A673 (cell line): Measurements from ENCODE around the gene M1AP. TPM values are rescaled to one million over a fixed set of nuclear protein-coding genes. Genes with fewer than 3 reads are reported as not detected.

Source experiments
- BruUV-seq: library from RNA; stranded (reverse); fragments of 400-500 nt; replicated peaks from 2 replicates; lab custom pipeline; 2021; lab: Mats Ljungman, UMichigan
- CTCF ChIA-PET: fragments of 300-600 bp; sonication (Branson Sonifier 250); formaldehyde crosslinking; loops from one replicate; lab custom pipeline; 2022; ENCODE audit warnings: antibody characterized with exemption; lab: Charles Lee
- POLR2A ChIA-PET: fragments of 300-600 bp; sonication (Branson Sonifier 250); formaldehyde crosslinking; loops from one replicate; lab custom pipeline; 2022; ENCODE audit warnings: antibody characterized with exemption; ENCODE audit not compliant: low non-redundant PET; lab: Charles Lee
- DNase-seq: peaks from one replicate; pipeline ENCODE4 v3.0.0-alpha.2; 2015; ENCODE audit warnings: low spot score
- H3K27ac ChIP-seq: fragments of 200-600 bp; sonication (generic); 2 replicates; pipeline ENCODE4 v1.5.1; 2016; ENCODE audit warnings: mixed run types, low read depth, mild to moderate bottlenecking, mixed read lengths, antibody characterized with exemption, low read length; ENCODE audit not compliant: poor library complexity, severe bottlenecking
- H3K27me3 ChIP-seq: fragments of 200-600 bp; sonication (generic); replicated peaks from 2 replicates; pipeline ENCODE4 v1.6.1; 2017; ENCODE audit warnings: mixed run types, low read depth, mild to moderate bottlenecking, mixed read lengths, antibody characterized with exemption, low read length; ENCODE audit not compliant: insufficient read depth, poor library complexity
- H3K36me3 ChIP-seq: fragments of 200-600 bp; sonication (generic); 2 replicates; pipeline ENCODE4 v1.6.1; 2016; ENCODE audit warnings: mixed run types, mild to moderate bottlenecking, mixed read lengths, antibody characterized with exemption, low read length; ENCODE audit not compliant: insufficient read depth, poor library complexity, severe bottlenecking
- H3K4me1 ChIP-seq: fragments of 200-600 bp; sonication (generic); 2 replicates; pipeline ENCODE4 v1.6.1; 2017; ENCODE audit warnings: mixed run types, mild to moderate bottlenecking, mixed read lengths, antibody characterized with exemption, low read length; ENCODE audit not compliant: insufficient read depth, poor library complexity, severe bottlenecking
- H3K4me3 ChIP-seq: fragments of 200-600 bp; sonication (generic); 2 replicates; pipeline ENCODE4 v1.5.1; 2016; ENCODE audit warnings: low read depth, mixed run types, mild to moderate bottlenecking, mixed read lengths, low read length; ENCODE audit not compliant: poor library complexity, severe bottlenecking
- H3K9me3 ChIP-seq: fragments of 200-600 bp; sonication (generic); 2 replicates; pipeline ENCODE4 v1.6.1; 2016; ENCODE audit warnings: mixed run types, low read depth, mild to moderate bottlenecking, mixed read lengths, antibody characterized with exemption, low read length; ENCODE audit not compliant: poor library complexity, severe bottlenecking
- CTCF ChIP-seq: fragments of 300-800, 200-600 bp; sonication (generic); conservative IDR thresholded peaks from 2 replicates; pipeline ENCODE4 v1.5.1; 2017; ENCODE audit warnings: low read depth, mild to moderate bottlenecking, antibody characterized with exemption, low read length, moderate library complexity, mixed read lengths
- EZH2 ChIP-seq: fragments of 200-600 bp; sonication (generic); IDR thresholded peaks from 2 replicates; pipeline ENCODE4 v1.6.1; 2017; ENCODE audit warnings: borderline replicate concordance, low read depth, mild to moderate bottlenecking, mixed read lengths, antibody characterized with exemption, low read length; ENCODE audit not compliant: poor library complexity, severe bottlenecking
- intact Hi-C: fragments of 100-400 bp; cut with micrococcal nuclease; formaldehyde crosslinking; loops from one replicate; pipeline ENCODE4 v1.10.0; 2022; ENCODE audit not compliant: unreplicated experiment
- total RNA-seq: library from RNA; stranded (reverse); gene quantifications from 2 replicates; pipeline ENCODE4 v1.2.3, GENCODE V29; 2021

Gene M1AP
- total RNA-seq, 1 experiment from 2014 or later = not detected

GRCh38 chr2:74555610-74556103 is 92.5 kb downstream of the M1AP start:
- Histone ChIP-seq H3K27ac (no peak overlapping the region), H3K4me3 (peak overlapping the region; percentile 76), H3K9me3 (no peaks in the 10 kb centered on the region), H3K36me3 (peaks cover 7% of the 10 kb centered on the region), H3K4me1 (no peaks in the 10 kb centered on the region), H3K27me3 (no peaks in the 10 kb centered on the region)
- DNase-seq = no peak
- ChIA-PET POLR2A (no interaction called here), CTCF (no interaction called here)
- TF ChIP-seq EZH2 (no peak), CTCF (no peak)
- intact Hi-C loops = no loop called here
- BruUV-seq = no TSS peak

GRCh38 chr2:74554820-74555531 is 93.2 kb downstream of the M1AP start:
- peak; percentile 36 for DNase-seq
- no peaks in the 10 kb centered on the region for H3K27me3 ChIP-seq
- H3K9me3 ChIP-seq = no peaks in the 10 kb centered on the region
- ChIA-PET CTCF (no interaction called here), POLR2A (no interaction called here)
- TF ChIP-seq EZH2 = no peak
- TF ChIP-seq CTCF = no peak
- H3K4me1 ChIP-seq = no peaks in the 10 kb centered on the region
- peaks cover 7% of the 10 kb centered on the region for H3K36me3 ChIP-seq
- BruUV-seq = TSS peak; percentile 54
- intact Hi-C loops = no loop called here
- peak overlapping the region; percentile 78 for H3K27ac ChIP-seq
- peak overlapping the region; percentile 76 for H3K4me3 ChIP-seq

DNA sequence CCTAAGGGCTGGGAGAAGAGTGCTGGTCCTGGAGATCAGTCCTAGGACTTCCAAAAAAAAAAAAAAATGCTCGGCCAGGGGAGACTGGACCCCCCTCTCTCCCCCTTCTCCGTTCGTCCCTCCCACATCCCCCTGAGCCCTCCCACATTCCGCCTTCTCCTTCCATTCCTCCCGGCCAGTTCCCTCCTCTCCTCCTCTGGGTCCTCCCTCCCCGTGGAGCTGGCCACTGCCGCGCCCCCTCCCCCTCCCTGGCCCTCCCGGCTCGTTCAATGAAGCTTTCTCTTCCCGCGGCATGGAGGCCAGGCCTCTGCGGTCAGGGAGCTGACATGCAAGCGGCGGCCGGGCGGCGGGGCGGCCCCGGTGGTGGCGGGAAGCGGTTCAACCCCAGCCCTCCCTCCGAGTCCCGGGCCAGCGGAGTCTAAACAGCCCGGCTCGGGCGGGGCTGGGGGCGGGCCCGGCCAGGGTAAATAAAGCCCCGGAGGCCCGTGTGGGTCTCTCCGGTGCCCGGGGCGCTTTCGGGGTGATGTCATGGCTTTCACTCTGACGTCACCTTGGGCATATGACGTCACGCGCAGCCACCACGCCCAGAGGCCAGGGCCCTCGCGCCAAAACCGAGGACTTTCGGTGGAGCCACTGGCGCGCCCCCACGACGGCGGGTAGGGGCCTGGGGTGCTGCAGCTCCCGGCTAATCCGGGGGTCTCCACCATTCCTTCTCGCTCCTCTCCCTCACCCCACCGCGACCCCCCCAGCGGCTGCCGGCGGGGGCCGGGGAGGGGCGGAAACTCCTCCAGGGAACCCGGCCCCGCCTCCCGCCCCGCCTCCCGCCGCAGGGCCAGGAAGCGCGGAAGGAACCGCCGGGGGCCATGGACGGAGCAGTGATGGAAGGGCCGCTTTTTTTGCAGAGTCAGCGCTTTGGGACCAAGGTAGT is 94.0 kb downstream of the M1AP start, which contains the start of the genes DOK1 and LOXL3:
Gene DOK1 (plus strand): TSS at position 829 of the 928 bp plus-strand sequence. CDS start 35 bp downstream, at position 864.
Gene LOXL3 (minus strand): TSS at position 51 of the 928 bp plus-strand sequence. CDS start 1,308 bp downstream, outside the sequence.
- no peak for TF ChIP-seq CTCF
- TF ChIP-seq EZH2 = no peak
- peak within 1 kb of the TSS; percentile 76 for H3K4me3 ChIP-seq
- DNase-seq = peak; percentile 85
- BruUV-seq = no TSS peak
- peaks cover 3% of the 10 kb centered on the region for H3K4me1 ChIP-seq
- intact Hi-C loops = no loop called here
- POLR2A ChIA-PET = interaction anchor here (0.7 kb wide), 1 partner anchor 15 kb away, joined by 43 read pairs; no protein-coding TSS in a partner anchor
- peak within 1 kb of the TSS; percentile 78 for H3K27ac ChIP-seq
- CTCF ChIA-PET = no interaction called here
- no peaks in the 10 kb centered on the region for H3K9me3 ChIP-seq
- H3K36me3 ChIP-seq = peaks cover 7% of the 10 kb centered on the region
- H3K27me3 ChIP-seq = no peaks in the 10 kb centered on the region
